MG63 (cell line): ENCODE results near the gene WFDC8. TPM values are rescaled to one million over a fixed set of nuclear protein-coding genes. Genes with fewer than 3 reads are reported as not detected.
A peak's percentile ranks its signal among the peaks of the same experiment; 100 is the strongest.
"Not testable (repeated sequence)": the region's sequence is repeated elsewhere in the genome, so short reads cannot be mapped to it uniquely, and the experiment has no call there.

Source experiments
- DNase-seq: peaks from one replicate; pipeline ENCODE4 v3.0.0-alpha.2; 2020
- H3K27me3 ChIP-seq: fragments of 250-450 bp; sonication (Bioruptor Pico); 2 replicates; pipeline ENCODE4 v1.5.1; 2020; ENCODE audit warnings: mild to moderate bottlenecking, moderate library complexity
- H3K36me3 ChIP-seq: fragments of 250-450 bp; sonication (Bioruptor Pico); 2 replicates; pipeline ENCODE4 v1.5.1; 2020; ENCODE audit warnings: mild to moderate bottlenecking, moderate library complexity
- H3K4me3 ChIP-seq: fragments of 250-450 bp; sonication (Bioruptor Pico); 2 replicates; pipeline ENCODE4 v1.5.1; 2020; ENCODE audit warnings: mild to moderate bottlenecking, moderate library complexity
- H3K9me3 ChIP-seq: fragments of 250-450 bp; sonication (Bioruptor Pico); 2 replicates; pipeline ENCODE4 v1.5.1; 2020; ENCODE audit warnings: mild to moderate bottlenecking, moderate library complexity
- total RNA-seq: library from RNA; depleted of rRNA; stranded (reverse); fragments of >200 nt; shearing (Covaris generic); gene quantifications from 2 replicates; pipeline ENCODE4 v1.2.3, GENCODE V29; 2014; ENCODE audit warnings: low replicate concordance; rRNA removed

The WFDC8 gene
- not detected in 2 replicates for total RNA-seq

DNA sequence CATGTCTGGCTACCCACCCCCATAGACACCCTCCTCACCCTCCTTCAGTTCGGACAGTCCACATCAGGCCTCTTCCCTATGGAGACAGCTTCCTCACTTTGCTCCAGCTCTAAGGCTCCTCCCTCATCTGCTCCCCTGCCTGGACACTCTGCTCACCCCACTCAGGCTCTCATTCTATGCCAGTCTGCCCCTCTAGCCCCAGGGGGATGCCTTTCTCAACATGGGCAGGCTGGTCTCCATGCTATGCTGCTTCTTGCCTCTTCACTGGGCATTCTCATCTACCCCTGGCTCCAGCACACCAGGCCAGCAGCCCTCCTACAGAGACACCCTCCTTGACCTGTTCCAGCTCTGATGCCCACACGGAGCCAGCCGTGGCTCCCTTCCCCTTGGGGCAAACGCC lies at the start of gene WFDC8:
Gene WFDC8 (minus strand): TSS at position 101 of the 400 bp plus-strand sequence. CDS start 37 bp downstream, at position 64.
- no peak for DNase-seq
- no peaks in the 10 kb centered on the region for H3K36me3 ChIP-seq
- H3K27me3 ChIP-seq = peaks cover 2% of the 10 kb centered on the region
- no peaks in the 10 kb centered on the region for H3K9me3 ChIP-seq
- no peak within 1 kb of the TSS for H3K4me3 ChIP-seq

- Histone ChIP-seq H3K36me3 (no peaks in the 10 kb centered on the region), H3K4me3 (no peak overlapping the region), H3K9me3 (no peaks in the 10 kb centered on the region), H3K27me3 (peaks cover 12% of the 10 kb centered on the region)
- no peak for DNase-seq
Measured at GRCh38 chr20:45626540-45626939, 47.5 kb upstream of the WFDC8 start.

GRCh38 chr20:45621593-45621992 lies 42.5 kb upstream of the WFDC8 start:
- H3K9me3 ChIP-seq = no peaks in the 10 kb centered on the region
- no peak overlapping the region for H3K4me3 ChIP-seq
- no peak for DNase-seq
- H3K36me3 ChIP-seq = no peaks in the 10 kb centered on the region
- peaks cover 2% of the 10 kb centered on the region; the same call in 1 of the 2 replicates for H3K27me3 ChIP-seq

- no peak overlapping the region for H3K4me3 ChIP-seq
- no peak for DNase-seq
- H3K9me3 ChIP-seq = no peaks in the 10 kb centered on the region
- H3K27me3 ChIP-seq = no peaks in the 10 kb centered on the region
- no peaks in the 10 kb centered on the region for H3K36me3 ChIP-seq
Measured at GRCh38 chr20:45617591-45617990, 38.5 kb upstream of the WFDC8 start.

DNA sequence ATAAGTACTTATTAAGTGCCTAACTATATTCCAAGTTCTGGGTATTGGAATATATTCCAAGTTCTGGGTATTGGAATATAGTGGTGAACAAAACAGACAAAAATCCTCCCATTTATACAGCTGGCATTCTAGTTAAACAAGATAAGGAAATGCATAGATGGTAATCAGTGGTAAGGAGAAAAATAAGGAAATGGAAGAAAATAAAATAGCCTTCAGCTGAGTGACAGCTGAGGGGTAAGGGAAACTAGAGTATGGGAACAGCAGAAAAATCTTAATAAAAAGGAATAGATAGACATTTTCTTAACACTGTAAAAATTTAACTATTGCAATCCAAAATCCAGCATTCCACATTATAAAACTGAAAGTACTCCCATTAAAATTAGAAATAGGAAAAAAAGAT lies 33.2 kb upstream of the WFDC8 start:
- H3K27me3 ChIP-seq = no peaks in the 10 kb centered on the region
- H3K36me3 ChIP-seq = no peaks in the 10 kb centered on the region
- no peak for DNase-seq
- no peak overlapping the region for H3K4me3 ChIP-seq
- H3K9me3 ChIP-seq = no peaks in the 10 kb centered on the region; the same call in 1 of the 2 replicates

DNA sequence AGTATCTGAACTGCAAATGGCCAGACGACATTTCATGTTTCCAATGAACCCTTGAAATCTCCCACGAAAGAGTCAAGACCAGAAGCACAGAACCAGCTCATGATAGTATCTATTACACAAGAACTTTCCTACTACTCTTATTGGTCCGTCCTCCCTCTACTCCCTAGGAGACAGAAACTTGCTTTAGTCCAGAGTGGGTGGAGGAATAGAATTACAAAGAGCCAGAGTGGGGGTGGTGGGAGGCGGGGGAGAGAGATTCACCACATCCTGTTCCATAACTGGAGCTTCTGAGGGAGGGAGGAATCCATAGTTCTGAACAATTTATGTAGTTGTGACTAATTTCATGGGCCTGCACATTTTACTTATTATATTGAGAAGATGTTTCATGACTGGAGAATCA lies 32.0 kb upstream of the WFDC8 start:
- H3K9me3 ChIP-seq = peaks cover 5% of the 10 kb centered on the region
- no peak overlapping the region for H3K4me3 ChIP-seq
- no peaks in the 10 kb centered on the region for H3K36me3 ChIP-seq
- DNase-seq = peak; percentile 53
- no peaks in the 10 kb centered on the region for H3K27me3 ChIP-seq

- no peak overlapping the region for H3K4me3 ChIP-seq
- DNase-seq = no peak
- H3K9me3 ChIP-seq = peaks cover 16% of the 10 kb centered on the region
- no peaks in the 10 kb centered on the region for H3K36me3 ChIP-seq
- H3K27me3 ChIP-seq = peaks cover 5% of the 10 kb centered on the region; the same call in 1 of the 2 replicates
Measured at GRCh38 chr20:45607810-45608209, 28.7 kb upstream of the WFDC8 start.

DNA sequence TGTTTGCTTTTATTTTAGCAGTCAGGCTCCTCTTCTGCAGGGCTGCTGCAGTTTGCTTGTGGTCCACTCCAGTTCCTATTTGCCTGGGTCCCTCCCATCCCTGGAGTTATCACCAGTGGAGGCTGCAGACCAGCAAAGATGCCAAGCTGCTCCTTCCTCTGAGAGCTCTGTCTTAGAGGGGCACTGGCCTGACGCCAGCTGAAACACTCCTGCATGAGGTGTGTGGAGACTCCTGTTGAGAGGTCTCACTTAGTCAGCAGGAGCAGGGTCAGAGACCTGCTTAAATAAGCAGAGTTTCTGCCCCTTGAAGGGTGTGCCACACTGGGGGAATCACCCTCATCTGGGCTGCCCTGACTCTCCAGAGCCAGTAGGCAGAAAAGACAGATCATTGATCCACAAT lies 16.2 kb upstream of the WFDC8 start:
- no peak overlapping the region for H3K4me3 ChIP-seq
- no peaks in the 10 kb centered on the region for H3K36me3 ChIP-seq
- H3K27me3 ChIP-seq = peaks cover 11% of the 10 kb centered on the region
- H3K9me3 ChIP-seq = peaks cover 7% of the 10 kb centered on the region
- DNase-seq = no peak

- DNase-seq = no peak
- Histone ChIP-seq H3K4me3 (no peak overlapping the region), H3K9me3 (peaks cover 7% of the 10 kb centered on the region), H3K27me3 (peaks cover 11% of the 10 kb centered on the region), H3K36me3 (no peaks in the 10 kb centered on the region)
Measured at GRCh38 chr20:45593498-45593897, 14.4 kb upstream of the WFDC8 start.

DNA sequence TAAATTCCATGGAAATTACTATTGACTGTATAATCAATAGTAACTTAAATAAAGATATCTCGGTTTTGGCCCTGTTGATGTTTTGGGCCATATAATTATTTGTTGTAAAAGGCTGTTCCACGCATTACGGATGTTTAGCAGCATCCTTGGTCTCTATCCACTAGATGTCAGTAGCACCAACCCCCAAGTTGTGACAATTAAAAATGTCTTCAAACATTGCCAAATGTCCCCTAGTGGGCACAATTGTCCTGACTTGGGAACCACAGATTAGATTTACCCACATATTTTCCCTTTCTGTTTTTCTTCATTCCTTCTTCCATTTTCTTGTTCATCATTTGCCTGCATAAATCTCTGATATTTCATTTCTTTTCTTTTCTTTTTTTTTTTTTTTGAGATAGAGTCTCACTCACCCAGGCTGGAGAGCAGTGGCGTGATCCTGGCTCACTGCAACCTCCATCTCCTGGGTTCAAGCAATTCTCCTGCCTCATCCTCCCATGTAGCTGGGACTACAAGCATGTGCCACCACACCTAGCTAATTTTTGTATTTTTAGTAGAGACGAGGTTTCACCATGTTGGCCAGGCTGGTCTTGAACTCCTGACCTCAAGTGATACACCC lies 13.6 kb upstream of the WFDC8 start:
- H3K9me3 ChIP-seq = peaks cover 7% of the 10 kb centered on the region
- no peak overlapping the region for H3K4me3 ChIP-seq
- DNase-seq = no peak
- H3K36me3 ChIP-seq = no peaks in the 10 kb centered on the region
- H3K27me3 ChIP-seq = peaks cover 9% of the 10 kb centered on the region

DNA sequence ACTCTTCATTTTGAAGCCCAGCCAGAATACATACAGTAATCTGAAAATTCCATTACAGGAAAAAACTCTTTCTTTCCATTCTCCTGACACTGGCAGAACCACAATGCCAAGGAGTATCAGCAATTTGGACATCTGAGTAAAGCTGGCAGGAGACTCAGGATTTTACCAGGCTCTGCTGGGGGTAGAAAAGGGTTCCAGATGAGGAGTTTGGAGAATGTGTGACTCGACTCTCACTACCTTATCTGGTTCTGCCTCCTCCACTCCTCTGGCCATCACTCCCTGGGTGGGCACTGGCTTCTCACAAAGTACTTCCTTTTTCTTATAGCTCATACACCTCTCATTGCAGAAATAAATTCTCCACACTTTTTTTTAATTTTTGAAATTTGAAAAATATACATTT lies 10.6 kb upstream of the WFDC8 start:
- DNase-seq = no peak
- no peaks in the 10 kb centered on the region for H3K36me3 ChIP-seq

DNA sequence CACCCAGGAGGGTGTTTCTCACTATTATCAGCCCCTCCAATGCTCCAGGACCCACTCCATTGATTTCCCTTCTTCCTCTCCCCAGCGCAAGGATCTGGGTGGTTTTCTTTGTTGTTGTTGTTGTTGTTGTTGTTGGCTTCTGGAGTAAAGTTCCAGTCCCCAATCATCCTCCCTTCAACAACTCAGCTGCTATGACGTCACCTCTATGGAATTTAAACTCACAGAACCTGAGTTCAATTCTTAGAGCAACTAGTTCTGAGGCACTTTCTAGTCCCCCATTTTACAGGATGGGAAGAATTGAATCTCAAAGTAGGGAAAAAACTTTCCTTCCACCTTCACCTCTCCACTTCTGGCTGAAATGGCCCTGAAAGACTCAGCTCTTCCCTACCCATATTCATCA lies 9.7 kb upstream of the WFDC8 start:
- Histone ChIP-seq H3K9me3 (peaks cover 7% of the 10 kb centered on the region), H3K4me3 (no peak overlapping the region), H3K27me3 (peaks cover 6% of the 10 kb centered on the region), H3K36me3 (no peaks in the 10 kb centered on the region)
- DNase-seq = no peak

More for the DNA sequence above, 10.6 kb upstream of the WFDC8 start:
- Histone ChIP-seq H3K27me3 (peaks cover 6% of the 10 kb centered on the region), H3K9me3 (peaks cover 7% of the 10 kb centered on the region), H3K4me3 (no peak overlapping the region)

DNA sequence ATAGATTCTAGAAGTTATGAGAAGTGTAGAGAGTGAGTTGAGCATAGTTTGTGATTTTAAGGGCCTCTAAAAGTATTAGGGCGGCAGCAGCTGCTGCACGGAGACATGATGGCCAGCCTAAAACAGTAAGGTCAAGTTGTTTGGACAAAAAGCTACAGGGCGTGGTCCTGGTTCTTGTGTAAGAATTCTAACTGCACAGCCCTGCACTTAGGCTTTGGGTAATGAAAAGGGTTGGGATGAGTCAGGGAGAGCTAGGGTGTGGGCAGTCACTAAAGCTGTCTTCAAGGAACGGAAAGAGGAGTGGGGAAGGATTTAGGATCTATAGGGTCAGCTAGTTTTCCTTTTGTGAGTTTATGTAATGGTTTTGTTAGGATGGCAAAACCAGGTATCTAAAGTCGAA lies 6.9 kb upstream of the WFDC8 start:
- H3K4me3 ChIP-seq, H3K27me3 ChIP-seq, H3K36me3 ChIP-seq, H3K9me3 ChIP-seq: not testable (repeated sequence)
- peak; percentile 18 for DNase-seq

GRCh38 chr20:45584294-45584693 lies 5.2 kb upstream of the WFDC8 start:
- not testable (repeated sequence) for H3K27me3 ChIP-seq, DNase-seq, H3K4me3 ChIP-seq, H3K36me3 ChIP-seq, H3K9me3 ChIP-seq

DNA sequence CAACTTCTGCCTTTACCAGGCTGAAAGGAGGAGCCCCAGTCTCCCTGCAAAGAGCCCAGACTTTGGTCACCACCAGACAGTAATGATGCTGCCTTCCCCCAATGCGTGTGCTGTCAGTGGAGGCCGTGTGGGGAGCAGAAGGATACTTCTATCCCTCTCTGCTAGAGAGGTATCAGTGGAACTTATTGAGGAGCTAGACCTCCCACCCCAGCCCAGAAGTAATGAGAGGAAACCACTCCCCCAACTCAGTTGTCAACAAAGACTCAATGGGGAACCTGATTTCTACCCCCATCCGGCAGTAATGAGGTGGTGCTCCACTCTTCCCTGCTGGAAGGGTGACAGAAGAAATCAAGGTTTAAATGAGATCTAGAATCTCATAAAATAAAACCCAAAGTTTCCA lies 4.4 kb upstream of the WFDC8 start:
- peaks cover 2% of the 10 kb centered on the region; the same call in 1 of the 2 replicates for H3K27me3 ChIP-seq
- H3K9me3 ChIP-seq = no peaks in the 10 kb centered on the region
- H3K36me3 ChIP-seq = no peaks in the 10 kb centered on the region
- DNase-seq = no peak
- H3K4me3 ChIP-seq = no peak overlapping the region

DNA sequence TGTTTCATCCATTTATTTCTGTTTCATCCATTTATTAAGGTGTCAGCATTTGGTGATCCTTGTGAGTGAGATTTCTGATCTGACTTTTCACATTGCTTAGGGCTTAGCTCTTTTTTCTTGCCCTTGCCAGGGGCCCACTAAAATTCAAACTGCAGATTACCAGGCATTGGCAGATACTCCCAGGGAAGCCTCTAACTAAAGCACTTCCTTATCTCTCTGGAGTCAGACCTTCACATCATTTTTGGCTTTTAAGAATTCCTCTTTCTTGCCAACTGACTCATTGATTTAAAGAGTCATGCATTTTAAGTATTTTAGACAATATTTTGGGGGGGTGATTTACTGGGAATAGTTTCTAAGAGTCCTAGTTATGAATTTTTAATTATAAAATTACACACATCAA lies 2.6 kb upstream of the WFDC8 start:
- H3K9me3 ChIP-seq = no peaks in the 10 kb centered on the region
- no peak overlapping the region for H3K4me3 ChIP-seq
- peak; percentile 22 for DNase-seq
- no peaks in the 10 kb centered on the region for H3K36me3 ChIP-seq
- H3K27me3 ChIP-seq = peaks cover 2% of the 10 kb centered on the region; the same call in 1 of the 2 replicates

DNA sequence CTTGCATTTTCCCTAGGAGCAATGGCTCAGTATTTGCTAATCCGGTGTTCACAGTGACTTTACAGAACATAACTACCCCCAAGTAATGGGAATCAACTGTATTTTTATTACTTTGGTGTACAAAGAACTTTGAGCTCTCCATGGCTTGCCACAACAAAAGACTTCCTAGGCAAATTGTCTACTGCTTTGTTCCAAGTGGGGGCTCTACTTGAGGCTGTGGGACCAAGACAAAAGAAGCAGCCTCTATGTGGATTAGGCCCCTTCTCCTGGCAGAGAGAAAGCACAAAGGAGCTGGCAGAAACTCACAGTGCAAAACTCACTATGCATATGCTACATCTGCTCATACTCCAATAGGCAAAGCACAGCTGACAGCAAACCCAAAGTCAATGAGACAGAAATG lies 853 bp downstream of the WFDC8 start:
- Histone ChIP-seq H3K9me3 (no peaks in the 10 kb centered on the region; the same call in 1 of the 2 replicates), H3K36me3 (no peaks in the 10 kb centered on the region), H3K4me3 (no peak overlapping the region), H3K27me3 (peaks cover 4% of the 10 kb centered on the region)
- no peak for DNase-seq

- Histone ChIP-seq H3K4me3 (no peak overlapping the region), H3K27me3 (peaks cover 6% of the 10 kb centered on the region), H3K36me3 (no peaks in the 10 kb centered on the region), H3K9me3 (no peaks in the 10 kb centered on the region; the same call in 1 of the 2 replicates)
- no peak for DNase-seq
Measured at GRCh38 chr20:45576995-45577394, 2.1 kb downstream of the WFDC8 start.
